ENCODE results near the gene P2RY1.

P2RY1 gene

GRCh38 chr3:152826476-152826875, 8.5 kb upstream of the P2RY1 start:
- no peak overlapping the region for H3K4me3 ChIP-seq (ENCODE audit: control insufficient read depth, low read depth, low read length)
- TF ChIP-seq CTCF (IDR thresholded peaks at IDR 0.05; ENCODE audit: control insufficient read depth, insufficient read depth, low read depth, low read length, missing control alignments): no peak
- DNase-seq (ENCODE audit: low read depth): no peak

GRCh38 chr3:152827313-152827712, 7.6 kb upstream of the P2RY1 start:
- TF ChIP-seq CTCF (IDR thresholded peaks at IDR 0.05; ENCODE audit: control insufficient read depth, insufficient read depth, low read depth, low read length, missing control alignments): no peak
- no peak overlapping the region for H3K4me3 ChIP-seq (ENCODE audit: control insufficient read depth, low read depth, low read length)
- no peak for DNase-seq (ENCODE audit: low read depth)

GRCh38 chr3:152828075-152828840, 6.7 kb upstream of the P2RY1 start:
- no peak for DNase-seq (ENCODE audit: low read depth)
- no peak overlapping the region for H3K4me3 ChIP-seq (ENCODE audit: control insufficient read depth, low read depth, low read length)
- no peak for TF ChIP-seq CTCF (IDR thresholded peaks at IDR 0.05; ENCODE audit: control insufficient read depth, insufficient read depth, low read depth, low read length, missing control alignments)

GRCh38 chr3:152830245-152830644, 4.7 kb upstream of the P2RY1 start:
- no peak for TF ChIP-seq CTCF (IDR thresholded peaks at IDR 0.05; ENCODE audit: control insufficient read depth, insufficient read depth, low read depth, low read length, missing control alignments)
- no peak overlapping the region for H3K4me3 ChIP-seq (ENCODE audit: control insufficient read depth, low read depth, low read length)
- DNase-seq (ENCODE audit: low read depth): no peak

- no peak for TF ChIP-seq CTCF (IDR thresholded peaks at IDR 0.05; ENCODE audit: control insufficient read depth, insufficient read depth, low read depth, low read length, missing control alignments)
- DNase-seq (ENCODE audit: low read depth): no peak
- H3K4me3 ChIP-seq (ENCODE audit: control insufficient read depth, low read depth, low read length): no peak overlapping the region
These were observed 2.9 kb upstream of the P2RY1 start for GRCh38 chr3:152832046-152832445.

GRCh38 chr3:152833089-152833488, 1.8 kb upstream of the P2RY1 start:
- no peak overlapping the region for H3K4me3 ChIP-seq (ENCODE audit: control insufficient read depth, low read depth, low read length)
- no peak for TF ChIP-seq CTCF (IDR thresholded peaks at IDR 0.05; ENCODE audit: control insufficient read depth, insufficient read depth, low read depth, low read length, missing control alignments)
- DNase-seq (ENCODE audit: low read depth): no peak
